ENCODE results near the gene CHDH. TPM values are rescaled to one million over a fixed set of nuclear protein-coding genes. Genes with fewer than 3 reads are reported as not detected.

CHDH gene
- total and polyA plus RNA-seq, 2 experiments from 2014 or later = 2.3 to 6.6 TPM

- Histone ChIP-seq H3K9me2 (ENCODE audit: insufficient read depth) (peaks cover 3% of the 10 kb centered on the region; the same call in 1 of the 2 replicates), H3K4me2 (no peak overlapping the region), H3K27me3 (ENCODE audit: insufficient read depth) (no peaks in the 10 kb centered on the region), H3K4me1 (ENCODE audit: insufficient read depth) (0 out of 2 replicates have a peak, but pooled peaks cover 5% of the 10 kb centered on the region), H4K20me1 (replicated peaks; ENCODE audit: insufficient read depth) (no peaks in the 10 kb centered on the region), H3K79me2 (replicated peaks; ENCODE audit: insufficient read depth) (no peaks in the 10 kb centered on the region), H3K4me3 (no peak overlapping the region), H3K36me3 (ENCODE audit: insufficient read depth) (no peaks in the 10 kb centered on the region), H2AFZ (no peak overlapping the region), H3K27ac (ENCODE audit: low read depth) (no peak overlapping the region), H3F3A (replicated peaks; ENCODE audit: low read depth) (no peaks in the 10 kb centered on the region)
- H3K9me3 Mint-ChIP-seq = no peaks in the 10 kb centered on the region
- H3K27ac Mint-ChIP-seq = no peak overlapping the region
- H3K36me3 Mint-ChIP-seq (ENCODE audit: low read depth) = no peaks in the 10 kb centered on the region
- DNase-seq (ENCODE audit: low spot score) = peak; percentile 35
- ATAC-seq = peak; percentile 76
- no peaks in the 10 kb centered on the region for H3K27me3 Mint-ChIP-seq (ENCODE audit: insufficient read depth, low read depth, poor library complexity)
- TF ChIP-seq ZNF331 (CRISPR knock-in tag; IDR thresholded peaks at IDR 0.05; ENCODE audit: low read depth) (no peak), CREB1 (CRISPR knock-in tag; IDR thresholded peaks at IDR 0.05; ENCODE audit: low read depth) (peak; percentile 21; the same call in 1 of the 2 replicates)
- H3K4me3 Mint-ChIP-seq = no peak overlapping the region
- peaks cover 9% of the 10 kb centered on the region for H3K4me1 Mint-ChIP-seq
Observed at GRCh38 chr3:53794597-53794996, 51.6 kb downstream of the CHDH start.

GRCh38 chr3:53792866-53793265, 53.4 kb downstream of the CHDH start:
- no peaks in the 10 kb centered on the region for H3K27me3 ChIP-seq (ENCODE audit: insufficient read depth)
- no peaks in the 10 kb centered on the region for H3F3A ChIP-seq (replicated peaks; ENCODE audit: low read depth)
- H3K4me3 ChIP-seq = no peak overlapping the region
- no peaks in the 10 kb centered on the region for H3K36me3 ChIP-seq (ENCODE audit: insufficient read depth)
- no peak overlapping the region for H3K27ac Mint-ChIP-seq
- no peaks in the 10 kb centered on the region for H3K27me3 Mint-ChIP-seq (ENCODE audit: insufficient read depth, low read depth, poor library complexity)
- no peaks in the 10 kb centered on the region for H3K9me3 Mint-ChIP-seq
- H3K36me3 Mint-ChIP-seq (ENCODE audit: low read depth) = no peaks in the 10 kb centered on the region
- peaks cover 3% of the 10 kb centered on the region; the same call in 1 of the 2 replicates for H3K9me2 ChIP-seq (ENCODE audit: insufficient read depth)
- no peak for TF ChIP-seq POLR2AphosphoS5 (IDR thresholded peaks at IDR 0.05; ENCODE audit: low read depth)
- no peak for TF ChIP-seq EZH2 (IDR thresholded peaks at IDR 0.05; ENCODE audit: low read depth, unreplicated experiment)
- no peak for TF ChIP-seq NANOG (IDR thresholded peaks at IDR 0.05; ENCODE audit: borderline replicate concordance)
- no peak for TF ChIP-seq STAT1 (IDR thresholded peaks at IDR 0.05; ENCODE audit: unreplicated experiment)
- no peak for TF ChIP-seq CTCF (conservative IDR thresholded peaks at IDR 0.05; ENCODE audit: low read depth in 2 of 2)
- no peak overlapping the region for H2AFZ ChIP-seq
- no peaks in the 10 kb centered on the region for H3K79me2 ChIP-seq (replicated peaks; ENCODE audit: insufficient read depth)
- H3K4me3 Mint-ChIP-seq = no peak overlapping the region
- no peaks in the 10 kb centered on the region for H4K20me1 ChIP-seq (replicated peaks; ENCODE audit: insufficient read depth)
- no peak overlapping the region for H3K4me2 ChIP-seq
- ATAC-seq (no peak), DNase-seq (ENCODE audit: low spot score) (no peak)
- H3K4me1 Mint-ChIP-seq = peaks cover 21% of the 10 kb centered on the region
- no peak overlapping the region for H3K27ac ChIP-seq (ENCODE audit: low read depth)
- H3K4me1 ChIP-seq (ENCODE audit: insufficient read depth) = 0 out of 2 replicates have a peak, but pooled peaks cover 5% of the 10 kb centered on the region

GRCh38 chr3:53791317-53791716, 54.9 kb downstream of the CHDH start:
- Histone ChIP-seq H2AFZ (0 out of 2 replicates have a peak overlapping the region, but pooled peaks have one; percentile 38), H4K20me1 (replicated peaks; ENCODE audit: insufficient read depth) (no peaks in the 10 kb centered on the region), H3K36me3 (ENCODE audit: insufficient read depth) (no peaks in the 10 kb centered on the region), H3F3A (replicated peaks; ENCODE audit: low read depth) (no peaks in the 10 kb centered on the region), H3K4me1 (ENCODE audit: insufficient read depth) (0 out of 2 replicates have a peak, but pooled peaks cover 5% of the 10 kb centered on the region), H3K27ac (ENCODE audit: low read depth) (no peak overlapping the region), H3K4me2 (no peak overlapping the region), H3K4me3 (no peak overlapping the region), H3K9me2 (ENCODE audit: insufficient read depth) (peaks cover 3% of the 10 kb centered on the region; the same call in 1 of the 2 replicates), H3K27me3 (ENCODE audit: insufficient read depth) (no peaks in the 10 kb centered on the region), H3K79me2 (replicated peaks; ENCODE audit: insufficient read depth) (no peaks in the 10 kb centered on the region)
- Mint-ChIP-seq H3K27me3 (ENCODE audit: insufficient read depth, low read depth, poor library complexity) (no peaks in the 10 kb centered on the region), H3K36me3 (ENCODE audit: low read depth) (no peaks in the 10 kb centered on the region), H3K4me1 (peaks cover 22% of the 10 kb centered on the region), H3K27ac (no peak overlapping the region), H3K9me3 (no peaks in the 10 kb centered on the region), H3K4me3 (no peak overlapping the region)
- DNase-seq (ENCODE audit: low spot score) (no peak), ATAC-seq (no peak)
- TF ChIP-seq REST (IDR thresholded peaks at IDR 0.05; ENCODE audit: unreplicated experiment) (no peak), STAT1 (IDR thresholded peaks at IDR 0.05; ENCODE audit: unreplicated experiment) (no peak), CREB1 (CRISPR knock-in tag; IDR thresholded peaks at IDR 0.05; ENCODE audit: low read depth) (no peak), ETS1 (IDR thresholded peaks at IDR 0.05) (no peak), CTCF (conservative IDR thresholded peaks at IDR 0.05; ENCODE audit: low read depth in 2 of 2) (no peak), ZNF331 (CRISPR knock-in tag; IDR thresholded peaks at IDR 0.05; ENCODE audit: low read depth) (no peak), EZH2phosphoT487 (IDR thresholded peaks at IDR 0.05; ENCODE audit: unreplicated experiment) (no peak), JUNB (IDR thresholded peaks at IDR 0.05; ENCODE audit: unreplicated experiment) (no peak)
